Activated T-cell treated with anti-CD3 and anti-CD28 coated beads for 1 hour (primary cell): ENCODE measurements around the gene CAMTA1.

Experiments used
- DNase-seq: peaks from one replicate; pipeline ENCODE4 v3.0.0-alpha.2; 2020; ENCODE audit warnings: low read depth

CAMTA1 gene

GRCh38 chr1:7477593-7477992 lies 692.3 kb downstream of the CAMTA1 start:
- DNase-seq: no peak

DNA sequence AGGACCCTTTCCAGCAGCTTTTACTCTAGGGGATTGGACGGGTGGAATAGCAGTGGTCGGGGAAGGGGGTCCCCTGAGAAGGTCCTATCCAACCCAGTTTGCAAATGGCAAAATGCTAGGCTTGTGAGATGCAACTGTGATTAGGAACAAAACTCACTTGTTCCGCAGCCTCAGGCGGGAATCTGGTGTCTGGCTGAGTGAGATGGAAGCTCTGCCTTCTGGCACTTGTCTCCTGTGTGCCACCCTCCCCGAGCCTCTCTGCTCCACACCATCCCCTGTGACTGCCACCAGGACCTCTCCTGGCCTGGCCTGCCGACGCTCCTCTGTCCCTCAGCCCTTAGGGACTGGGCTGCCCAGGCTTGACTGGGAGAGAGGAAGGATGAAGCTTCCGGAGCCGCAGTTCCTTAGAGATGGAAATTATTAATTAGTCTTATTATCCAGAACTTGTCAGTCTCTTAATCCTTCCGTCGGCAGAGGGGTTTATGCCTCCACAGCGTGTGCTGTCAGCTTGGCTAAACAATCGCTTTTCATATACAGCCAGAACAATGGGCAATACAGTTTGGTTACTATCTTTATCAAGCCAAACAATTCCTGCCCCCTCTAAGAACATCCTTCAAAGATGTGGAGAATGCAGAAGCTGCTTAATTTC lies 693.0 kb downstream of the CAMTA1 start:
- DNase-seq: no peak

DNA sequence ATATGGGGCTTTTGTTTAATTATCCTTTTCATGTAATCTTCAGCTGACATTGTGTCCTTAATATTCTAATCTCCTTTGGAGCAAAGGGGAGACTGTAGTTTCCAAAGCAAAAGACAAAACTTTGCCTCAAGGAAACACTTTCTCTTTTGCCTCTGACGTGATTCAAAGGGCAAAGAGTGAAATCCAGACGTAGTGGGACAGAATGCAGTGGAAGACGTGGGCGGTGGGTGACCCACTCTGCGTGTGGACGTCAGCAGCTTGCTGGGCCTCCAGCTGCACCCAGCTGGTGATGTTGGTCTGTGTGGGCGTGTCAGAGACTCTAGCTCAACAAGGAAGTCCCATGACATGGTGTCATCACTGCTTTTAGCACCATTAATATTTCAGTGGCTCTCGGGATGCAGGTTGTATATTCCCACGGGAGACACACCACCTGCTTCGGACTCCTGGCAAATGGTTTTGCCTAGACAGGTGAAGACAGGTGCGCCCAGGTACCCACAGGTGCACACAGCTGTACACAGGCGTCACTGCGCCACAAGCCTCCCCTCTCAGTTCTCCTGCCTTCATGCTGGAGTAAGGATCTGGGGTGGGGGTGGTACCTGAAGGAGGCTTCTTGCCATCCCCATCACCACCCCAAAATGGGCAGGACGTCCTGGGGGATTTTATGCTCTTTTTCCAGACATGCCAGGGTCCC lies 693.7 kb downstream of the CAMTA1 start:
- no peak for DNase-seq

DNA sequence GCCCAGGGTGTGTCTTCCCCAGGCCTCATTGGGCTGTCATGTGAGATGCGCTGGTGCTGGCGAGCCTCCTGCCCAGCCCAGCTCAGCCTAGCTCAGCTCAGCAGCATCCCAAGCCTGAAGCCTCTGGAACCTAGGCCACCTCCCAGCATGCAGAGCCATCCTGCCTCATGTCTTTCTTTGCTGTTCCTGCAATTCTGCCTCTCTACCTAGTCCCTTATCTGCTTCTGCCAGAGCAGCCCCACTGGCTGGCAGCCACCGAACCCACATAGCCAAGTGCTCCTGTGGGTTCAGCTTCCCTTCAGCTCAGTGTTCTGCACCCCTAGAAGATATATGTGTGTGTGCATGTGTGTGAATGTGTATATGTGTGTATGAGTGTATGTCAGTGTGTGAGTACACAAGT lies 694.3 kb downstream of the CAMTA1 start:
- no peak for DNase-seq

DNA sequence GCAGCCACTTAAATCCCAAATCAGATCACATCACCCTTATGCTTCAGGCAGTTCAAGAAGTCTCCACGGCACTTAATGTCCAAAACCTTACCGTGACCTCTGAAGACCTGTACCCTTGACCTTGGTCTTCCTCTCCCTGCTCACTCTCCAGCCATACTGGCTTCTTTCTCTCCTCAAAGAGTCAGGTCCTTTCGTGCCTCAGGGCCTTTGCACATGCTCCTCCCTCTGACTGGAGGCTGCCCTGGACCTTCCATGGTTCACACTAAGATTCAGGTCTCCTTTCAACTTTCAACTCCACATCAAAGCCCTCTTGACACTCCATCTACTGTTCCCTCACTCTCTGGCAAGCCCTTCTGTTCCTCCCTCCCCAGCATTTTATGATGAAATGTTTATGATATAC lies 695.9 kb downstream of the CAMTA1 start:
- DNase-seq: no peak

- no peak for DNase-seq
Measured at GRCh38 chr1:7482077-7482476, 696.8 kb downstream of the CAMTA1 start.

DNA sequence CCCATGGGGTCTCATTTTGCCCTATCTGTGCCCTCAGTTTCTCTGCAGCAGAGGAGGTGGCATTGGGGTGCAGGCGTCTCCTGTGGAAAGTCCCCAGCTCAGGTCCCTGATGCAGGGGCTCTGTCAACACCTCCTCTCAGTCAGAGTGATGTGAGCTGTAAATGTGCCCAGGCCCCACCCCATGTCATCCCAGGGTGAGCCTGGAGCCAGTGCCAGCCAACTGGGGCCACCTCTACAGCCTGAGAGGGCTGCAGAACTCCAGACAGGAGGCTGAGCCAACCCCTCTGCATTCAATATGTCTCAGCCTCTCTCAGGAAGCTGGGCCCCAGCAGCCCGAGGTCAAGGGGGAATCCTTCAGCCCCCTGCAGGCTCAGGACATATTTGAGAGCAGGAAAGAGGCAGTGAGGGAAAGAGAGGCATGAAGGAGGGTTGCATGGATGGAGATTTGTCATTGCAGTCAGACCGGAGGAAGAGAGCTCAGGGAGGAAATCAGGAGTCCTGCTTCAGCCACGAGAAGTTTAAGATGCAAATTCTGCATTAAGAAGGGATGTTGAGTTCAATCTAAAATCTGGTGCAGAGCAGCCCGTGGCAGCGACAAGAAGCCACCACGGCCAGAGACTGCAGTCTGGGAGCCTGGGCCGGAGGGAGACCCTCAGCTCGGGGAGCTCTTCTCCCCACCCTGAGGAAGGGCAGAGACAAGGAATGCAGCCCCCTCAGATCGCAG lies 697.7 kb downstream of the CAMTA1 start:
- no peak for DNase-seq

DNA sequence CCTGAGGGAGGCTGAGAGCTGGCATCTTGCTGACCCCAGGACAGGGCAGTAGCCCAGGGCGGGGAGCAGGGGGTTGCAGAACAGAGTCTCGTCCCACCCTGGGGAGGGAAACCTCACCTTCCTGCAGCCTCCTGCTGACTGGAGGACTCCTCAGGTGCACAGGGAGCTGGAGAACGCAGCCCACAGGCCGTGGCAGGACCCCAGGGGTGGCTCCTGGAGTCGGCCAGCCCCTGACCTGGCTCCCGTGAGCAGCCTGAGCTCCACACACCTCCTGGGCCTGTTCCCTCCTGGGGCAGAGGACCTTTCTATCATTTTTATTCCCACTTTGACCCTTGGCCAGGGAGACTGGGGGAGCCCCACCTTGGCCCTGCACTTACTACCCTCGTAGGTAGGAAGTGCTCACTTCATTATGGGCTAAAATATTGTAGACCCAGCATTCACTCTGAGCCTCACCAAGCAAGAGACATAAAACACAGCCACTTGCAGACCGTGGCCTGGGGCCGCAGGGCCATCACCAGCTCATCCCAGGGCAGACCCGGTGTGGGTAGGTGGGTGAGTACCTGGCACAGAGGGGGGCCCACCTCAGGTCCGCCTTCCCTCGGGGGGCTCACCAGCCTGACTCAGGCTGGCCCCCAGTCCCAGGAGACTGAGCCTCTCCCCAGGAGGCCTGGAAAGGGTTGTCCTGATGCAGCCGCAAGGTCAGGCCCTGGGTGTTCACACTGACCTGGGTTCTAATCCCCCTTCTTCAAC lies 698.6 kb downstream of the CAMTA1 start:
- DNase-seq: no peak

- no peak for DNase-seq
Measured at GRCh38 chr1:7485086-7485780, 700.0 kb downstream of the CAMTA1 start.

- DNase-seq: no peak
Measured at GRCh38 chr1:7485826-7486225, 700.6 kb downstream of the CAMTA1 start.

DNA sequence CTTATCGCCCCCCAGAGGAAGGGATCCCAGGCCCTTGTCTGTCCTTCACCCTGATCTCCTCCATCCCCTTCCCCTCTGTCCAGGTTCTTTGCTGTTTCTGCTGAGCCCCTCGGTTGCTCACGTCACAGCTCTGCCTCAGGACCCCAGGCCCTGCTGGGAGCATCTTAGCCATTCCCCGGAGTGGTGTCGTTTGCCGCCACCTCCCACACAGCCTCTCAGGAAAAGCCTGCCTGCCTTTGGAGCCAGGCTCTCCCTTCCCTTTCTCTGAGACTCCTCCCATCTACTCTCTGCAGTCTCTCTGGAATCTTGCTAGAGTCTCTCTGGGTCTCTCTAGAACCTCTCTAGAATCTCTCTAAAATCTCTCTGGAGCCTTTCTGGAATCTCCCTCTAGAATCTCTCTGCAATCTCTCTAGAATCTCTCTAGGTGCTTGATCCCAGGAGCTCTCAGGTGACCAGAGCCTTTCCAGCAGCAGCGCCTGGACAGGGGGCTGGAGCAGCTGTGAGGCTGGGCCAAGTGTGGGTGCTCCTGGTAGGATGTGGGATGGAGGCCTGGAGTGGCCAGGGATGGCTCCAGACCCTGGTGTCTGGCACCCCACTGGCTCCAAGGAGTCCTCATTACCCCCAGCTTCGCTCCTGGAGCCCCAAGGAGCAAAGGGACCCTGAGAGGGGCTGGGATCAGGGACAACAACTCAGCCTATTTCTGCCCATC lies 702.7 kb downstream of the CAMTA1 start:
- DNase-seq: no peak

- no peak for DNase-seq
Measured at GRCh38 chr1:7488475-7488842, 703.2 kb downstream of the CAMTA1 start.

DNA sequence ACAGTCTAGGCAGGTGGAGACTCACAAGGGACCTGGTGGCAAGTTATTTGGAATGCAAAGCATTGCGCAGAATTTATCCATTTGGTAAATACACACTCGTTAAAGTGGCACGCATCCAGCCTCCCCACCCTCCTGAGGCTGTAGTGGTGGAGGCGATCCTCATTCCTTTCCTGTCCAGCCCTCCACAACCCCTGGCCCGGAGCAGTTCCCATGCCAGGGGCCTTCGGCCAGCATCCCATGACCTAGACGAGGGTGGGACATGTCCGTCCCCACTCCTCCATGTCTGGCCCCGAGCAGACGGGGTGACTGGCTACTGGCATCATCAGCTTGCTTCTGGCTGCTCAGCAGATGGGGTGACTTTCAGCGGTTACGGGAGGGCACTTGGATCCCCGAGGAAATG lies 704.3 kb downstream of the CAMTA1 start:
- DNase-seq: no peak

DNA sequence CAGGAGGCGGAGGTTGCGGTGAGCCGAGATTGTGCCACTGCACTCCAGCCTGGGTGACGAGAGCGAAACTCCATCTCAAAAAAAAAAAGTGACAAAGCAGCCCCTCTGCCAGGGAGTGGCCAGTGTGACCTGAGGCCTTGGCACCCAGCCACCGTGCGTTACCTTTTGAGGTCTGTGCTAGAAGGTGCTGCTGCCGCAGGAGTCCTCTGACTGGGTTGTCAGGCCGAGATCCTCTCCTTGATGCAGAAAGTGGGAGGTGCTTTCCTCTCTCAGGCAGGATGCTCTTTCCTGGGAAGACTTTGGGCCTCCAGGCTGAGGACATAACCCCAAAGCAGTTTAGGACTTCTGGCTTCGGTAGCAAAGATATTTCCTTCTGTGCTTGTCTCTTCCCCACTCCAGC lies 705.3 kb downstream of the CAMTA1 start:
- DNase-seq: no peak

DNA sequence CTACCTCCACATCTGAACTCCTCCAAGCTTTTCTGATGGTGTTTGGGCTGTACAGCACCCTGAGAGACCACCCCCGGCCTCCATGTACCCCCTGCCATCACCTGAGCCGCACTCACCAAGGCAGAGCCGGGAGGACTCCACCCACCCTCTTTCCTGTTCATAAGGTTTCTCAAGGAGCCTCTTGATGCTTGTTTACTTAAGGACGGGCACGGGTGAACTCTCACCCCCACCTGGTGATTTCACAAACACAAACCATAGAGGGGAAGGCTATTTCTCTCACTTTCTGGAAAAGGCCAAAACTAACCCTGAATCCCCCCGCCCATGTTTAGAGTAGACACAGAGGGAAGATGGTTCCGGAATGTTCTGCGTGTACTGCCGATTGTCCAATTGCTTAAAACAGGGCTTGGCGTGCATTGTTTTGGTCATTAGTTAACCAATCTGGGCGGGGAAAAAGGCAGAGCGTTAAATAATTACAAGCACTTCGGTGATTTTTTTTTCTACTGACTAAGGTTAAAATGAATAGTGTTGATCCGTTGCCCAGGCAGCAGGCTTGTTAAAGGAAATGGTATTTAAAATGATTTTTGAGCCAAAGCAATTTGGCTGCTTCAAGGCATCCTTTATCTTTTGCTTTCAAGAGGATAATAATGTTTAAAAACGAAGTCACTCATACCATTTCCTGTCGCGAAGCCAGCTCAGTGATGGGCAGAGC lies 706.0 kb downstream of the CAMTA1 start:
- no peak for DNase-seq

DNA sequence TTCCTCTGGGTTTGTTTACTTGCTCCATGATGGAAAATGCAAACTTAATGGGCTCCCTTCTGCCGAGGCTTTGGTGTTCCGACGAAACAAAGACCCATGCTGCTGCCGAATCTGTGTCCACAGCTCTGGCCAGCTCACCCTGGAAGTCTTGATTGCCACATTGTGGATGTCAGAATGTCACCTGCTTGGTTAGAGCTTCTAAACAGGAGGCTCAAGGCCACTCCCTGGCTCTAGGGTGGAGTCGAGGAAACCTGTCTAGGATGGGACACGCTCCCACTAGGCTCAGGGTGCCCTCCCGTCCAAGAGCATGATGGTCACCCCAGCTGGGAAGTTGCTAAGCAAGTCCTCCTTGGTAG lies 706.5 kb downstream of the CAMTA1 start:
- no peak for DNase-seq

DNA sequence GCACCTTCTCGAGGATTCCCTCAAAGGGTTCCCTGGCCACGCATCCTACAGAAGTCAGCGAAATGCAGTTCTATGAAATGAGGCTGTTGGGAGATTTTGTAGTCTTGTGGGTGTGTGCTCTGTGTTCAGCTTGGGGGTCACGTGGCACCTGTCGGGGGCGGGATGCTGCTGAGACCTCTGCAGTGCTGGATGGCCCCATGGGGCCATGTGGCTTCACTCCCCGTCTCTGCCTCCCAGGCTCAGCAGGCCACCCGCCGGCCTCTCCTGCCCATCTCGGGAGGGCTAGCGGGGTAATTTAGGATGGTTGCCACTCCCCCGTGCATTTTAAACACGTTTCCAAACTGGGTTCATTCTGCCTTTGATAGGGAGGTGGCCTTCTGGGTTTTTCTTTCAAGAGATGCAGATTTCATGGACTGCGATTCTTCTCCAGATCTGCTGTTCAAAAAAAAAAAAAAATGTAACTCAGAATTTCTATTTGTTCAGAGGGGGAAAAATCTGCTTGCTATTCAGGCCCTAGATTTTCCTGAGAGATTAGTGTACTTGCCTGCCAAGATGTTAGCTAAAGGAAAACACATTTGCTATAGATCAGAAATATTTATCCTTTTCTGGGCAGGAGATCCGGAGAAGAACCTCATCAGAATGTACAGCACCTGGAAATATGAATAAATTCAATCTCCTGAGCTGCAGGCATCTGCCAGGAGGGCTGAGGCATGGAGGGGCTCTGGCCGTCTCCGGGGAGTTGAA lies 708.6 kb downstream of the CAMTA1 start:
- DNase-seq: no peak

GRCh38 chr1:7495962-7496361 lies 710.7 kb downstream of the CAMTA1 start:
- DNase-seq: no peak

DNA sequence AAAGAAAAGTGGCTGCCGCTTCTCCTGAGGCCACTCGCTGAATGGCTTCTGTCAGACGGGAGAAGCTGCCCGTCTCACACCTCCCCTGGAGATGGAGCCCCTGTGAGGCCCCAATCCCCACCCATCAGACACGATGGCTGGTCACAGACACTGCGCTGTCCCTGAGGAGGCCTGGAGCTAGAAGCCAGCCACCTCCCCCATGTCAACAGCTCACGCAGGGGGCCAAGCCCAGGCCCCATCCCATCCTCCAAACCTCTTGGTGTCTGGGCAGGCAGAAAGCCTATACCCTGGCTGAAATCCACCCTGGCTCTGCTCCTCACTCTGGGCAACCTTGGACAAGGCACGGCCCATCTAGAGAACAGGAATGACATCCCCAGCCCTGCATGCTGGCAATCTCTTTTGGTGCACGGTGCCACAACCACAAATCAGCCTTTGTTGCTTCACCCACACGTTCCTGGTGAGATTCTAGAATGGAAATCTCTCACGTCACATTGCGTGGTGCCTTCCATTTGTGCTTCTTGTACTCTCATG lies 711.9 kb downstream of the CAMTA1 start:
- no peak for DNase-seq
